GM12878 (cell line): ENCODE data around the gene CAMKMT. TPM values are rescaled to one million over a fixed set of nuclear protein-coding genes. Genes with fewer than 3 reads are reported as not detected.

Experiments
- CBX3 ChIP-seq: fragments of 200-600 bp; sonication (generic); IDR thresholded peaks from 2 replicates; pipeline ENCODE4 v1.6.1; 2016; ENCODE audit warnings: low read depth, borderline replicate concordance
- E2F4 ChIP-seq: IDR thresholded peaks from 2 replicates; pipeline ENCODE4 v1.6.1; 2012; ENCODE audit warnings: low read depth, low read length, improper control_type of control experiment
- E4F1 ChIP-seq: fragments of 450-650 bp; IDR thresholded peaks from 2 replicates; pipeline ENCODE4 v1.6.1; 2018; ENCODE audit warnings: borderline replicate concordance, mild to moderate bottlenecking; ENCODE audit not compliant: partially characterized antibody
- PRDM15 ChIP-seq: fragments of 450-650 bp; formaldehyde crosslinking; IDR thresholded peaks from 2 replicates; pipeline ENCODE4 v1.4.0; 2020; ENCODE audit warnings: mild to moderate bottlenecking, moderate library complexity
- ZBTB33 ChIP-seq: fragments of 450-650 bp; IDR thresholded peaks from 2 replicates; pipeline ENCODE4 v1.6.1; 2017; ENCODE audit warnings: mild to moderate bottlenecking
- ZNF622 ChIP-seq: fragments of 450-650 bp; IDR thresholded peaks from 2 replicates; pipeline ENCODE4 v1.6.1; 2017; ENCODE audit warnings: mild to moderate bottlenecking, inconsistent platforms
- polyA plus RNA-seq, 11 experiments: library from polyadenylated mRNA; depleted of rRNA in 4 of 11; unstranded in 6 of 11; stranded (reverse) in 5 of 11; fragments of >200 nt; fragmentation: Nextera tagmentation in 4 of 11; fragmentation: Illumina TruSeq in 1 of 11; extraction: Ambion mirVana in 4 of 11; extraction: Trizol in 1 of 11; gene quantifications; 1 replicate in 1 of 11; 2 replicates in 10 of 11; pipeline versions ENCODE4 v1.2.1 to v1.2.3, GENCODE V29; 2011 to 2016; ENCODE audit warnings: inconsistent platforms in 2 of 11, missing spikeins in 2 of 11, low read depth in 1 of 11
- total RNA-seq, 4 experiments: library from RNA; depleted of rRNA in 3 of 4; stranded (reverse); fragments of >200 nt in 3 of 4; fragmentation: Illumina TruSeq in 1 of 4; extraction: Trizol in 1 of 4; gene quantifications; 2 replicates each; pipeline versions ENCODE4 v1.2.1 to v1.2.3, GENCODE V29; 2013 to 2021

The CAMKMT gene
- total and polyA plus RNA-seq, 10 of the 15 experiments (the other 5 are each of a cell fraction or from before 2014, with no cell fraction given), result 2.7 to 16.0 (median 11.8) TPM

- TF ChIP-seq PRDM15, result no peak
- TF ChIP-seq ZNF622, result no peak
- TF ChIP-seq ZBTB33, result no peak
- TF ChIP-seq CBX3, result no peak
- TF ChIP-seq E2F4, result no peak
- no peak for TF ChIP-seq E4F1
These were observed 153.7 kb downstream of the CAMKMT start (continued) for GRCh38 chr2:44515416-44515815.
